Measurements from ENCODE around the gene ATP6V0E1. TPM values are rescaled to one million over a fixed set of nuclear protein-coding genes. Genes with fewer than 3 reads are reported as not detected.

The ATP6V0E1 gene
- total and polyA plus RNA-seq, 2 donors (not counting 3 experiments of a cell fraction or from before 2014, with no cell fraction given): 217 to 278 TPM

- ChIA-PET CTCF (interaction anchor here (1.1 to 2.6 kb wide), 2 partner anchors 243 kb away, joined by 3 to 11 read pairs; no protein-coding TSS in a partner anchor), POLR2A (no interaction called here)
- no peaks in the 10 kb centered on the region for H3K9me1 ChIP-seq (replicated peaks; ENCODE audit: control insufficient read depth, extremely low read depth, insufficient read depth, low read length)
- no peak overlapping the region for H2AFZ ChIP-seq (ENCODE audit: low read depth, low read length)
- BruUV-seq (replicated peaks): no TSS peak
- H4K20me1 ChIP-seq (replicated peaks; ENCODE audit: control insufficient read depth, extremely low read depth, insufficient read depth, low read length): no peaks in the 10 kb centered on the region
- no peaks in the 10 kb centered on the region for H3K36me3 ChIP-seq (ENCODE audit: control insufficient read depth in 2 of 2, extremely low read depth in 1 of 2, insufficient read depth in 2 of 2, low read length in 2 of 2)
- H3K27me3 ChIP-seq (ENCODE audit: control insufficient read depth in 2 of 2, insufficient read depth in 2 of 2, low read length in 2 of 2): no peaks in the 10 kb centered on the region
- no peak for FAIRE-seq
- peaks cover 22% of the 10 kb centered on the region for H3K4me1 ChIP-seq (ENCODE audit: control insufficient read depth, extremely low read depth, insufficient read depth, low read length)
- H3K9me3 ChIP-seq (replicated peaks; ENCODE audit: control insufficient read depth, insufficient read depth, low read length): no peaks in the 10 kb centered on the region
- H3K4me3 ChIP-seq (replicated peaks in 1 of 3; ENCODE audit: insufficient read depth in 1 of 3, low read depth in 1 of 3, low read length in 3 of 3): no peak overlapping the region
- no peak overlapping the region for H3K9ac ChIP-seq (replicated peaks; ENCODE audit: extremely low read depth, insufficient read depth, low read length)
- no peak overlapping the region for H3K27ac ChIP-seq (ENCODE audit: insufficient read depth, low read depth, low read length)
- intact Hi-C loops (cut with micrococcal nuclease): loop anchor here (5.0 kb wide), 1 partner anchor 375 kb away; no protein-coding TSS in a partner anchor
- peaks cover 5% of the 10 kb centered on the region for H3K79me2 ChIP-seq (ENCODE audit: control insufficient read depth, insufficient read depth, low read length)
- TF ChIP-seq FOS (IDR thresholded peaks at IDR 0.05; ENCODE audit: borderline replicate concordance, insufficient read depth, low read length) (no peak), MAX (IDR thresholded peaks at IDR 0.05; ENCODE audit: insufficient read depth, insufficient read length) (no peak), POLR2AphosphoS5 (IDR thresholded peaks at IDR 0.05; ENCODE audit: insufficient read depth, low read depth, low read length) (no peak), CTCF (IDR thresholded peaks at IDR 0.05; ENCODE audit: extremely low read depth in 1 of 2, insufficient read depth in 1 of 2, low read depth in 1 of 2, low read length in 2 of 2) (no peak), GATA2 (IDR thresholded peaks at IDR 0.05; ENCODE audit: insufficient read depth, insufficient read length, low read depth, low read length) (no peak), EZH2 (IDR thresholded peaks at IDR 0.05; ENCODE audit: borderline replicate concordance, low read depth, low read length, severe bottlenecking) (no peak), POLR2A (IDR thresholded peaks at IDR 0.05; ENCODE audit: low read depth, low read length) (no peak), JUN (IDR thresholded peaks at IDR 0.05; ENCODE audit: borderline replicate concordance, insufficient read depth, insufficient read length, low read depth) (no peak), MYC (IDR thresholded peaks at IDR 0.05; ENCODE audit: low read depth, low read length) (no peak)
- no peak overlapping the region for H3K4me2 ChIP-seq (ENCODE audit: insufficient read depth, low read length)
- no peak for DNase-seq (ENCODE audit: low read depth, low spot score)
- dilution Hi-C loops (cut with MboI; ENCODE audit: extremely low pct_ligation_motif_present, low sequenced_read_pairs): no loop called here
Measured at GRCh38 chr5:172957458-172957857, 26.1 kb upstream of the ATP6V0E1 start.

Data from endothelial cell of umbilical vein (primary cell).